IMR-90 (cell line): Measurements from ENCODE around the gene PRR12. TPM values are rescaled to one million over a fixed set of nuclear protein-coding genes. Genes with fewer than 3 reads are reported as not detected.

ENCODE experiments used
- ATAC-seq: fragments of 200-7000 bp; cut with Tn5 transposase; 2 replicates; pipeline ENCODE4 v1.9.1; 2020; ENCODE audit warnings: low read depth, mild to moderate bottlenecking, moderate library complexity
- BruUV-seq: library from RNA; stranded (reverse); fragments of 400-500 nt; replicated peaks from 2 replicates; lab custom pipeline; 2021; lab: Mats Ljungman, UMichigan
- CTCF ChIA-PET: fragments of 300-600 bp; formaldehyde crosslinking; extraction: SDS; loops from one replicate; lab custom pipeline; 2021; ENCODE audit warnings: antibody characterized with exemption; lab: Yijun Ruan, JAX
- POLR2A ChIA-PET: fragments of 300-600 bp; sonication (Branson Sonifier 250); formaldehyde crosslinking; loops from one replicate; lab custom pipeline; 2022; ENCODE audit warnings: antibody characterized with exemption; ENCODE audit not compliant: unreplicated experiment; lab: Charles Lee
- DNase-seq: peaks from one replicate; pipeline ENCODE4 v3.0.0; 2013
- H2AFZ ChIP-seq: replicated peaks from 2 replicates; pipeline ENCODE3; 2013; ENCODE audit warnings: low read length, mild to moderate bottlenecking; ENCODE audit not compliant: poor library complexity
- H2AK5ac ChIP-seq: 2 replicates; pipeline ENCODE4 v1.6.1; 2013; ENCODE audit warnings: low read depth, low read length, inconsistent platforms
- H2AK9ac ChIP-seq: replicated peaks from 2 replicates; pipeline ENCODE3; 2013; ENCODE audit warnings: mild to moderate bottlenecking, low read depth, low read length, moderate library complexity; ENCODE audit not compliant: poor library complexity
- H2BK120ac ChIP-seq: 2 replicates; pipeline ENCODE4 v1.6.1; 2013; ENCODE audit warnings: low read depth, low read length, inconsistent platforms
- H2BK15ac ChIP-seq: 3 replicates; pipeline ENCODE4 v1.6.1; 2013; ENCODE audit warnings: low read depth, low read length, inconsistent platforms
- H2BK20ac ChIP-seq: 2 replicates; pipeline ENCODE4 v1.6.1; 2013; ENCODE audit warnings: low read depth, mild to moderate bottlenecking, inconsistent platforms, low read length, moderate library complexity
- H2BK5ac ChIP-seq: 2 replicates; pipeline ENCODE4 v1.6.1; 2013; ENCODE audit warnings: mild to moderate bottlenecking, low read depth, low read length, inconsistent platforms; ENCODE audit not compliant: poor library complexity, severe bottlenecking
- H3K14ac ChIP-seq: replicated peaks from 2 replicates; pipeline ENCODE4 v1.6.1; 2013; ENCODE audit warnings: low read depth, low read length, inconsistent platforms
- H3K18ac ChIP-seq: 2 replicates; pipeline ENCODE4 v1.6.1; 2013; ENCODE audit warnings: low read depth, low read length, control low read depth
- H3K23ac ChIP-seq: 2 replicates; pipeline ENCODE4 v1.6.1; 2013; ENCODE audit warnings: low read depth, low read length, inconsistent platforms
- H3K27ac ChIP-seq: 2 replicates; pipeline ENCODE4 v1.5.1; 2013; ENCODE audit warnings: mild to moderate bottlenecking, control low read depth, low read length; ENCODE audit not compliant: insufficient read depth
- H3K27me3 ChIP-seq: 2 replicates; pipeline ENCODE4 v1.6.1; 2013; ENCODE audit warnings: low read length; ENCODE audit not compliant: control insufficient read depth, insufficient read depth
- H3K36me3 ChIP-seq: 2 replicates; pipeline ENCODE4 v1.6.1; 2013; ENCODE audit warnings: low read length, mixed read lengths; ENCODE audit not compliant: control insufficient read depth, insufficient read depth
- H3K4ac ChIP-seq: 2 replicates; pipeline ENCODE4 v1.6.1; 2013; ENCODE audit warnings: low read depth, low read length, inconsistent platforms
- H3K4me1 ChIP-seq: 2 replicates; pipeline ENCODE4 v1.6.1; 2013; ENCODE audit warnings: low read length, mixed read lengths; ENCODE audit not compliant: control insufficient read depth, insufficient read depth
- H3K4me2 ChIP-seq: 2 replicates; pipeline ENCODE4 v1.6.1; 2013; ENCODE audit warnings: low read depth, mild to moderate bottlenecking, control low read depth, low read length, moderate library complexity
- H3K4me3 ChIP-seq: 2 replicates; pipeline ENCODE4 v1.5.1; 2013; ENCODE audit warnings: low read depth, mild to moderate bottlenecking, control low read depth, low read length, moderate library complexity; ENCODE audit not compliant: insufficient read depth
- H3K56ac ChIP-seq: 2 replicates; pipeline ENCODE4 v1.6.1; 2013; ENCODE audit warnings: low read length, inconsistent platforms; ENCODE audit not compliant: insufficient read depth; ENCODE audit errors: extremely low read depth
- H3K79me1 ChIP-seq, 2 experiments: 2 replicates each; pipeline ENCODE4 v1.6.1; 2013; ENCODE audit warnings: low read length in 2 of 2, inconsistent platforms in 1 of 2, low read depth in 1 of 2
- H3K9ac ChIP-seq: 2 replicates; pipeline ENCODE4 v1.6.1; 2013; ENCODE audit warnings: low read depth, low read length, control low read depth
- H3K9me1 ChIP-seq: 2 replicates; pipeline ENCODE4 v1.6.1; 2013; ENCODE audit warnings: low read length, inconsistent platforms; ENCODE audit not compliant: insufficient read depth
- H3K9me3 ChIP-seq: 2 replicates; pipeline ENCODE4 v1.6.1; 2013; ENCODE audit warnings: low read length; ENCODE audit not compliant: control insufficient read depth, insufficient read depth
- H4K20me1 ChIP-seq: 2 replicates; pipeline ENCODE4 v1.6.1; 2013; ENCODE audit warnings: low read length, inconsistent platforms; ENCODE audit not compliant: insufficient read depth
- H4K5ac ChIP-seq: 2 replicates; pipeline ENCODE4 v1.6.1; 2013; ENCODE audit warnings: mild to moderate bottlenecking, low read depth, low read length, control low read depth
- H4K8ac ChIP-seq, 2 experiments: 2 replicates each; pipeline ENCODE4 v1.6.1; 2013; ENCODE audit warnings: low read depth in 2 of 2, low read length in 2 of 2, control low read depth in 1 of 2, inconsistent platforms in 1 of 2
- H4K91ac ChIP-seq: 2 replicates; pipeline ENCODE4 v1.6.1; 2013; ENCODE audit warnings: low read depth, low read length, inconsistent platforms; ENCODE audit not compliant: insufficient read depth
- BHLHE40 ChIP-seq: fragments of 150-350 bp; IDR thresholded peaks from 2 replicates; pipeline ENCODE4 v1.6.1; 2016; ENCODE audit warnings: mild to moderate bottlenecking, low read depth, low read length
- CEBPB ChIP-seq: IDR thresholded peaks from 2 replicates; pipeline ENCODE4 v1.6.1; 2012; ENCODE audit warnings: low read depth, low read length, improper control_type of control experiment
- ELK1 ChIP-seq: fragments of 150-350 bp; IDR thresholded peaks from 2 replicates; pipeline ENCODE4 v1.6.1; 2016; ENCODE audit warnings: low read depth, mild to moderate bottlenecking, low read length, moderate library complexity, borderline replicate concordance
- MAFK ChIP-seq: IDR thresholded peaks from 2 replicates; pipeline ENCODE4 v1.6.1; 2012; ENCODE audit warnings: low read depth, low read length, improper control_type of control experiment
- MAZ ChIP-seq: IDR thresholded peaks from 2 replicates; pipeline ENCODE4 v1.6.1; 2012; ENCODE audit warnings: low read depth, mild to moderate bottlenecking, low read length, improper control_type of control experiment, moderate library complexity, borderline replicate concordance
- RFX5 ChIP-seq: IDR thresholded peaks from 2 replicates; pipeline ENCODE4 v1.8.0; 2012; ENCODE audit warnings: low read depth, mild to moderate bottlenecking, low read length, moderate library complexity
- SMC3 ChIP-seq: fragments of 150-350 bp; IDR thresholded peaks from 2 replicates; pipeline ENCODE4 v1.6.1; 2016; ENCODE audit warnings: low read depth, mild to moderate bottlenecking, antibody characterized with exemption, low read length, moderate library complexity
- USF2 ChIP-seq: fragments of 150-350 bp; IDR thresholded peaks from 2 replicates; pipeline ENCODE4 v1.6.1; 2017; ENCODE audit warnings: mild to moderate bottlenecking, antibody characterized with exemption, low read length, low read depth
- WGBS, 2 experiments: methylation state at CpG; one replicate each; pipeline versions ENCODE4 v1.1.5 to v1.1.7; 2013; ENCODE audit warnings: missing lambda C conversion rate in 2 of 2; ENCODE audit not compliant: insufficient read length in 1 of 2; ENCODE audit errors: extremely low coverage in 2 of 2; 5-methylcytosine and 5-hydroxymethylcytosine counted together
- dilution Hi-C: fragments of 300-500 bp; cut with HindIII; formaldehyde crosslinking; loops from one replicate; pipeline ENCODE4 v1.14.3; 2018; ENCODE audit warnings: low sequenced_read_pairs; ENCODE audit not compliant: unreplicated experiment
- in situ Hi-C: fragments of 300-500 bp; cut with MboI; formaldehyde crosslinking; loops from 3 replicates; pipeline ENCODE4 v1.14.3; 2019; ENCODE audit warnings: low sequenced_read_pairs, inconsistent platforms, mixed read lengths
- intact Hi-C: fragments of 100-400 bp; cut with micrococcal nuclease; formaldehyde crosslinking; loops from 2 replicates; pipeline ENCODE4 v1.10.0; 2022
- polyA plus RNA-seq, 3 experiments: library from polyadenylated mRNA; depleted of rRNA; stranded (reverse); fragments of >200 nt; gene quantifications; 2 replicates each; pipeline ENCODE4 v1.2.3, GENCODE V29; 2012; ENCODE audit warnings: low replicate concordance in 1 of 3
- total RNA-seq: library from RNA; depleted of rRNA; stranded (reverse); fragments of >200 nt; gene quantifications from 2 replicates; pipeline ENCODE4 v1.2.3, GENCODE V29; 2012

Gene PRR12
- total and polyA plus RNA-seq, 2 of the 4 experiments (the other 2 are of a cell fraction): 0.36 to 4.1 TPM

GRCh38 chr19:49574206-49574755 lies 16.7 kb upstream of the PRR12 start:
- no peak for TF ChIP-seq BHLHE40
- TF ChIP-seq SMC3: no peak
- TF ChIP-seq CEBPB: no peak
- no peak for TF ChIP-seq MAZ
- no peak for TF ChIP-seq RFX5
- TF ChIP-seq MAFK: peak; percentile 78
- TF ChIP-seq ELK1: no peak
- TF ChIP-seq USF2: no peak
- Histone ChIP-seq H3K9me1 (no peaks in the 10 kb centered on the region), H2BK20ac (no peak overlapping the region), H3K27me3 (no peaks in the 10 kb centered on the region), H2AK5ac (no peak overlapping the region), H3K4me1 (no peaks in the 10 kb centered on the region), H3K18ac (no peak overlapping the region), H3K4me2 (no peak overlapping the region), H2AK9ac (no peak overlapping the region), H2BK15ac (no peak overlapping the region), H3K36me3 (peaks cover 9% of the 10 kb centered on the region), H3K4ac (no peak overlapping the region), H3K9ac (no peak overlapping the region), H4K8ac (no peak overlapping the region), H4K91ac (no peak overlapping the region), H3K27ac (no peak overlapping the region), H3K79me1 (peaks cover 13 to 62% of the 10 kb centered on the region in 2 experiments; a peak in 3 of 4 replicates), H2AFZ (no peak overlapping the region), H3K14ac (no peak overlapping the region), H3K9me3 (no peaks in the 10 kb centered on the region), H2BK5ac (no peak overlapping the region), H4K5ac (no peak overlapping the region), H3K4me3 (no peak overlapping the region), H4K20me1 (peaks cover 35% of the 10 kb centered on the region), H3K23ac (no peak overlapping the region), H2BK120ac (no peak overlapping the region), H3K56ac (no peak overlapping the region)
- CTCF ChIA-PET: no interaction called here
- ATAC-seq (no peak), DNase-seq (no peak)
- in situ Hi-C loops (loop anchor here (25.0 kb wide), 1 partner anchor 312 kb away; no protein-coding TSS in a partner anchor), intact Hi-C loops (loop anchor here (5.0 kb wide), 1 partner anchor 108 kb away; no protein-coding TSS in a partner anchor), dilution Hi-C loops (no loop called here)
- no TSS peak for BruUV-seq
- POLR2A ChIA-PET: no interaction called here
- no CpG with 5 or more reads among the region's 2 CpGs for WGBS, 2 experiments
